Measurements from ENCODE around the gene MLIP. TPM values are rescaled to one million over a fixed set of nuclear protein-coding genes. Genes with fewer than 3 reads are reported as not detected.

The MLIP gene
- total and polyA plus RNA-seq, 10 donors, result 0.02 to 0.30 (median 0.07) TPM; not detected in 6

- DNase-seq, result no peak
- Histone ChIP-seq H3K4me1 (no peaks in the 10 kb centered on the region), H3K9me3 (no peaks in the 10 kb centered on the region), H3K27ac (no peak overlapping the region), H3K27me3 (replicated peaks in 1 of 7) (no peaks in the 10 kb centered on the region), H3K4me3 (no peak overlapping the region), H3K36me3 (no peaks in the 10 kb centered on the region)
- 79 to 88% (median 86%) methylated on average over 4 of the region's 4 CpGs for WGBS, 5 donors
- intact Hi-C loops (cut with DNase I; ENCODE audit: low total_unique reads), result no loop called here
- no peak for TF ChIP-seq CTCF (IDR thresholded peaks at IDR 0.05 in 8 of 11, conservative IDR thresholded peaks at IDR 0.05 in 3 of 11)
- no peak for TF ChIP-seq POLR2AphosphoS5 (IDR thresholded peaks at IDR 0.05)
- TF ChIP-seq POLR2A (IDR thresholded peaks at IDR 0.05), result no peak
Measured at GRCh38 chr6:54289426-54289825, 178.2 kb downstream of the MLIP start.

- Histone ChIP-seq H3K27ac (no peak overlapping the region), H3K4me3 (no peak overlapping the region), H3K4me1 (no peaks in the 10 kb centered on the region), H3K27me3 (replicated peaks in 1 of 7) (no peaks in the 10 kb centered on the region), H3K36me3 (no peaks in the 10 kb centered on the region), H3K9me3 (peaks cover 0 to 5% (median 0%) of the 10 kb centered on the region in 8 donors)
- intact Hi-C loops (cut with DNase I; ENCODE audit: low total_unique reads), result no loop called here
- 39 to 48% (median 44%) methylated on average over 2 of the region's 2 CpGs for WGBS, 5 donors
- no peak for DNase-seq
- TF ChIP-seq POLR2AphosphoS5 (IDR thresholded peaks at IDR 0.05) (no peak), POLR2A (IDR thresholded peaks at IDR 0.05) (no peak)
Measured at GRCh38 chr6:54291146-54291545, 179.9 kb downstream of the MLIP start.

- peaks cover 0 to 5% (median 0%) of the 10 kb centered on the region in 8 donors for H3K9me3 ChIP-seq
- no peak overlapping the region for H3K27ac ChIP-seq
- no peak overlapping the region for H3K4me3 ChIP-seq
- no peaks in the 10 kb centered on the region for H3K36me3 ChIP-seq
- intact Hi-C loops (cut with DNase I; ENCODE audit: low total_unique reads), result no loop called here
- H3K4me1 ChIP-seq, result no peaks in the 10 kb centered on the region
- no peak for DNase-seq
- TF ChIP-seq POLR2A (IDR thresholded peaks at IDR 0.05) (no peak), POLR2AphosphoS5 (IDR thresholded peaks at IDR 0.05) (no peak), CTCF (IDR thresholded peaks at IDR 0.05 in 8 of 11, conservative IDR thresholded peaks at IDR 0.05 in 3 of 11) (no peak)
- H3K27me3 ChIP-seq (replicated peaks in 1 of 7), result no peaks in the 10 kb centered on the region
- 31 to 72% (median 60%) methylated on average over 2 of the region's 2 CpGs for WGBS, 5 donors
Measured at GRCh38 chr6:54291738-54292137, 180.5 kb downstream of the MLIP start.

GRCh38 chr6:54294965-54295532, 183.8 kb downstream of the MLIP start:
- Histone ChIP-seq H3K4me3 (no peak overlapping the region), H3K36me3 (no peaks in the 10 kb centered on the region), H3K27me3 (replicated peaks in 1 of 7) (no peaks in the 10 kb centered on the region), H3K9me3 (peaks cover 0 to 5% (median 0%) of the 10 kb centered on the region in 8 donors), H3K4me1 (no peaks in the 10 kb centered on the region), H3K27ac (no peak overlapping the region)
- intact Hi-C loops (cut with DNase I; ENCODE audit: low total_unique reads), result no loop called here
- WGBS, 5 donors, result 74 to 96% (median 89%) methylated on average over 6 to 8 of the region's 8 CpGs
- TF ChIP-seq POLR2A (IDR thresholded peaks at IDR 0.05), result no peak
- TF ChIP-seq POLR2AphosphoS5 (IDR thresholded peaks at IDR 0.05), result no peak
- TF ChIP-seq CTCF (IDR thresholded peaks at IDR 0.05 in 8 of 11, conservative IDR thresholded peaks at IDR 0.05 in 3 of 11), result no peak
- peak; percentile 62 for DNase-seq

Measured in spleen (tissue), 11 donors.